Panc1 (cell line): Measurements from ENCODE around the gene CYGB.

ENCODE experiments used
- POLR2AphosphoS5 ChIP-seq: IDR thresholded peaks from 2 replicates; pipeline ENCODE4 v1.6.1; 2012; ENCODE audit warnings: mild to moderate bottlenecking, low read depth, low read length, moderate library complexity
- REST ChIP-seq, 2 experiments: IDR thresholded peaks; 2 replicates each; pipeline ENCODE4 v1.6.1; 2011 to 2012; ENCODE audit warnings: low read depth in 2 of 2, control low read depth in 1 of 2, low read length in 1 of 2, mild to moderate bottlenecking in 1 of 2, moderate library complexity in 1 of 2; ENCODE audit not compliant: insufficient read depth in 1 of 2
- TF ChIP-seq, protein P1 (sequence below): fragments of 450-650 bp; IDR thresholded peaks from 2 replicates; pipeline ENCODE4 v1.5.1; 2017; ENCODE audit warnings: mild to moderate bottlenecking

DNA sequence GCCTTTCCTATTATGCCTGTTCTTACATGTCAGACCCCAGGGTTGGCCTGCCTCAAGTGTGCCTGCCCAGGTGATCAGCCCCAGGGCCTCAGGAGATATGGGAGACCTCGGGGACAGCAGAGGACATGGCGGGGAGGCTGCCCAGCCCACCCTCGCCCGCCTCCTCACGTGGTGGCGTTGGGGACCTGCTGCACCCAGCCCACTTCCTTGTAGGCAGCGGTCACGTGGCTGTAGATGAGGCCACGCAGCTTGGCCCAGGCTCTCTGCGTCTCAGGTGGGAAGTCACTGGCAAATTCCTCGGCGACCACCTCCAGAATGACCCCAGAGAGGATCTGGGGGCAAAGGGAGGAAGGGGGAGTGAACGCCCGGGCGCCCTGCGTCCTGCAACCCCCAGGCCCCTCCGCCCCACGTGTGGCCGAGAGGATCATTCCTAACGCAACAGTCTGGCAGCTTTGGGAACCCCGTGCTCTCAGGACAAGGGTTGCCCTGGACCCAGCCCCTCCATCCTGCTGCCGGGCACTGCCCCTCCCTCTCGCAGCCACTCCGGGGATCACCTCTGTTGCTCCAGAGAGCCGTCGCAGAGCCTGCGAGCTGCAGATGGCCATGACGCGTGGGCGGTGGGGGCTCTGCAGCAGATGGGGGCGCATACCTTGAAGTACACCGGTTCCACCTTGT is 6.6 kb downstream of the CYGB start:
- TF ChIP-seq POLR2AphosphoS5 (no peak), REST (IDR thresholded peaks at IDR 0.05; ENCODE audit: insufficient read depth in 1 of 2, low read depth in 2 of 2, low read length in 1 of 2) (no peak)
- TF ChIP-seq, protein P1, sequence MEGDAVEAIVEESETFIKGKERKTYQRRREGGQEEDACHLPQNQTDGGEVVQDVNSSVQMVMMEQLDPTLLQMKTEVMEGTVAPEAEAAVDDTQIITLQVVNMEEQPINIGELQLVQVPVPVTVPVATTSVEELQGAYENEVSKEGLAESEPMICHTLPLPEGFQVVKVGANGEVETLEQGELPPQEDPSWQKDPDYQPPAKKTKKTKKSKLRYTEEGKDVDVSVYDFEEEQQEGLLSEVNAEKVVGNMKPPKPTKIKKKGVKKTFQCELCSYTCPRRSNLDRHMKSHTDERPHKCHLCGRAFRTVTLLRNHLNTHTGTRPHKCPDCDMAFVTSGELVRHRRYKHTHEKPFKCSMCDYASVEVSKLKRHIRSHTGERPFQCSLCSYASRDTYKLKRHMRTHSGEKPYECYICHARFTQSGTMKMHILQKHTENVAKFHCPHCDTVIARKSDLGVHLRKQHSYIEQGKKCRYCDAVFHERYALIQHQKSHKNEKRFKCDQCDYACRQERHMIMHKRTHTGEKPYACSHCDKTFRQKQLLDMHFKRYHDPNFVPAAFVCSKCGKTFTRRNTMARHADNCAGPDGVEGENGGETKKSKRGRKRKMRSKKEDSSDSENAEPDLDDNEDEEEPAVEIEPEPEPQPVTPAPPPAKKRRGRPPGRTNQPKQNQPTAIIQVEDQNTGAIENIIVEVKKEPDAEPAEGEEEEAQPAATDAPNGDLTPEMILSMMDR: no peak
